Thymus (tissue), 11 donors: ENCODE measurements around the gene TSPAN16. TPM values are rescaled to one million over a fixed set of nuclear protein-coding genes. Genes with fewer than 3 reads are reported as not detected.
"Not testable (repeated sequence)": the region's sequence is repeated elsewhere in the genome, so short reads cannot be mapped to it uniquely, and the experiment has no call there.

ENCODE experiments used
- DNase-seq, 9 donors: peaks; one replicate each; pipeline ENCODE4 v3.0.0-alpha.2; 2013; ENCODE audit warnings: low spot score in 9 of 9, low read depth in 6 of 9, missing footprints in 1 of 9
- H3K27ac ChIP-seq, 2 donors: one replicate each; pipeline ENCODE4 v1.5.1; 2013; ENCODE audit warnings: control low read depth in 1 of 2, low read depth in 1 of 2, low read length in 1 of 2, mild to moderate bottlenecking in 1 of 2, moderate library complexity in 1 of 2
- H3K27me3 ChIP-seq, 2 donors: one replicate each; pipeline ENCODE4 v1.5.1; 2013; ENCODE audit warnings: low read length in 1 of 2; ENCODE audit not compliant: control insufficient read depth in 2 of 2, insufficient read depth in 1 of 2
- H3K36me3 ChIP-seq, 2 donors: one replicate each; pipeline ENCODE4 v1.5.1; 2013; ENCODE audit warnings: low read length in 1 of 2, mild to moderate bottlenecking in 1 of 2, moderate library complexity in 1 of 2; ENCODE audit not compliant: control insufficient read depth in 2 of 2, insufficient read depth in 2 of 2
- H3K4me1 ChIP-seq, 2 donors: one replicate each; pipeline ENCODE4 v1.5.1; 2013; ENCODE audit warnings: low read length in 2 of 2; ENCODE audit not compliant: control insufficient read depth in 2 of 2, insufficient read depth in 2 of 2
- H3K4me3 ChIP-seq, 2 donors: one replicate each; pipeline ENCODE4 v1.5.1; 2013; ENCODE audit warnings: low read length in 2 of 2, control low read depth in 1 of 2, mild to moderate bottlenecking in 1 of 2
- H3K9me3 ChIP-seq, 2 donors: one replicate each; pipeline ENCODE4 v1.5.1; 2013; ENCODE audit warnings: low read length in 1 of 2, mild to moderate bottlenecking in 1 of 2; ENCODE audit not compliant: control insufficient read depth in 2 of 2, insufficient read depth in 1 of 2
- WGBS: extraction: QIAGEN DNeasy Blood & Tissue Kit; methylation state at CpG from one replicate; pipeline ENCODE4 v1.1.7; 2013; 5-methylcytosine and 5-hydroxymethylcytosine counted together
- polyA plus RNA-seq: library from polyadenylated mRNA; stranded (reverse); fragments of 200-250 nt; gene quantifications from one replicate; pipeline ENCODE4 v1.2.3, GENCODE V29; 2013
- total RNA-seq: library from RNA; stranded (reverse); fragments of 120-200 nt; gene quantifications from one replicate; pipeline ENCODE4 v1.2.4, GENCODE V29; 2013
- donor health status: healthy.

Gene TSPAN16
- total and polyA plus RNA-seq, 2 donors, result not detected

GRCh38 chr19:11332822-11333221 lies 36.9 kb downstream of the TSPAN16 start:
- Histone ChIP-seq H3K4me1 (peaks cover 0 to 10% of the 10 kb centered on the region in 2 donors), H3K27me3 (no peaks in the 10 kb centered on the region), H3K9me3 (peaks cover 0 to 4% of the 10 kb centered on the region in 2 donors), H3K36me3 (peaks cover 32 to 35% of the 10 kb centered on the region in 2 donors), H3K4me3 (no peak overlapping the region), H3K27ac (no peak overlapping the region)
- no peak for DNase-seq
- 95% methylated on average over 5 of the region's 5 CpGs for WGBS

DNA sequence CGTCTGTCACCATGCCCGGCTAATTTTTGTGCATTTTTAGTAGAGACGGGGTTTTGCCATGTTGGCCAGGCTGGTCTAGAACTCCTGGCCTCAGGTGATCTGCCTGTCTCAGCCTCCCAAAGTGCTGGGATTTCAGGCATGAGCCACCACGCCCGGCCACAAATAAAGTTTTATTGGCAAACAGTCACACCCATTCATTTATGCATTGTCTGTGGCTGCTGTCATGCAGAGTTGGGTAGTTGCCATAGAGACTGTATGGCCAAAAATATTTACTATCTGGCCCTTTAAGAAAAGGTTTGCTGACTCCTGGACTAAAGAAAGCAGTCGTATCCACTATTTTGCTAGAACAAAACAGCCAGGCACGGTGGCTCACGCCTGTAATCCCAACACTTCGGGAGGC lies 37.9 kb downstream of the TSPAN16 start:
- H3K27ac ChIP-seq, H3K4me3 ChIP-seq, DNase-seq, H3K9me3 ChIP-seq, H3K27me3 ChIP-seq: not testable (repeated sequence)
- Histone ChIP-seq H3K4me1 (peaks cover 2 to 20% of the 10 kb centered on the region in 2 donors), H3K36me3 (peaks cover 31 to 32% of the 10 kb centered on the region in 2 donors)
- 96% methylated on average over 9 of the region's 9 CpGs for WGBS

DNA sequence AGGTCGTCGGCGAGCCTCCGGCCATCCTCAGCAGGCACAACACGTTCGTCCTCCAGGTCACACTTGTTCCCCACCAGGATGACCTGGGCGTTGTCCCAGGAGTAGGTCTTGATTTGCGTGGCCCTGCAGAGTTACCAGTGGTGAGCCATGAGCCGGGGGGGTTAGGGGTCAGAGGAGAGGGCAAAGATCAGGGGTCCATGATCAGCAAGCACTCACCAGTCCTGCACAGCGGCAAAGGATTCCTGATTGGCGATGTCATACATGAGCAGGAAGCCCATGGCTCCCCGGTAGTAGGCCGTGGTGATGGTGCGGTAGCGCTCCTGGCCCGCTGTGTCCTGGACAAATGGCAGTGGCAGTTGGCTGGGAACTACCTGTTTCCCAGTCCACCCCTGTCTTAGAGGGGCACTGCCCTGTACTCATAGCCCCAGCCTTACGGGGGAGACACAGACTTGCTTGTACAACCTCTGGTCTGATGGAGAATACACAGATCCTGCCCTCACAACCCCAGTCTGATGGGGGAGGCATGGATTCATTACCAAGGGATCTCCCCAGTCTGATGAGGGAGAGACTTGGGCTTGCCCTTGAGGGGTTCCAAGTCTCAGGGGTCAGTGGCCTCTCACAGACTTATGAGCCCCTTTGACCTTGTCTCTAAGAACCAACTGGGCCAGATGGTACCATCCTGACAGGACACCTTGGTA lies 39.6 kb downstream of the TSPAN16 start:
- Histone ChIP-seq H3K9me3 (peaks cover 0 to 7% of the 10 kb centered on the region in 2 donors), H3K27me3 (no peaks in the 10 kb centered on the region), H3K4me3 (no peak overlapping the region), H3K4me1 (peaks cover 4 to 33% of the 10 kb centered on the region in 2 donors), H3K36me3 (peaks cover 25 to 30% of the 10 kb centered on the region in 2 donors), H3K27ac (no peak overlapping the region)
- 97% methylated on average over 17 of the region's 17 CpGs for WGBS
- DNase-seq, result no peak

GRCh38 chr19:11337080-11337479 lies 41.1 kb downstream of the TSPAN16 start:
- Histone ChIP-seq H3K9me3 (peaks cover 0 to 12% of the 10 kb centered on the region in 2 donors), H3K4me1 (peaks cover 4 to 33% of the 10 kb centered on the region in 2 donors), H3K4me3 (no peak overlapping the region), H3K27ac (no peak overlapping the region), H3K27me3 (no peaks in the 10 kb centered on the region), H3K36me3 (peaks cover 23 to 33% of the 10 kb centered on the region in 2 donors)
- WGBS, result 44% methylated on average over 14 of the region's 14 CpGs
- DNase-seq, result no peak

GRCh38 chr19:11338121-11338520 lies 42.2 kb downstream of the TSPAN16 start:
- Histone ChIP-seq H3K36me3 (peaks cover 17 to 26% of the 10 kb centered on the region in 2 donors), H3K4me1 (peaks cover 4 to 33% of the 10 kb centered on the region in 2 donors)
- peak in 1 of 9 donors; percentile 31 for DNase-seq

GRCh38 chr19:11338569-11339253 lies 42.8 kb downstream of the TSPAN16 start:
- Histone ChIP-seq H3K9me3 (peaks cover 0 to 12% of the 10 kb centered on the region in 2 donors), H3K4me3 (peak overlapping the region; percentile 63 to 73), H3K27me3 (no peaks in the 10 kb centered on the region), H3K36me3 (peaks cover 13 to 26% of the 10 kb centered on the region in 2 donors), H3K27ac (peak overlapping the region; percentile 81 to 85), H3K4me1 (peaks cover 4 to 33% of the 10 kb centered on the region in 2 donors)
- WGBS, result 43% methylated on average over 21 of the region's 21 CpGs
- DNase-seq, result no peak

More at GRCh38 chr19:11338121-11338520, 42.2 kb downstream of the TSPAN16 start:
- WGBS, result 86% methylated on average over 7 of the region's 7 CpGs
- Histone ChIP-seq H3K27me3 (no peaks in the 10 kb centered on the region), H3K9me3 (peaks cover 0 to 12% of the 10 kb centered on the region in 2 donors), H3K27ac (peak overlapping the region in 1 of 2 donors; percentile 81), H3K4me3 (peak overlapping the region in 1 of 2 donors; percentile 73)

GRCh38 chr19:11339254-11340098 lies 43.5 kb downstream of the TSPAN16 start, which contains the start of gene RAB3D:
TSS of gene RAB3D (minus strand) at chr19:11339657. CDS start at chr19:11337399, 2,258 bp downstream.
- no peaks in the 10 kb centered on the region for H3K27me3 ChIP-seq
- peak within 1 kb of the TSS; percentile 81 to 85 for H3K27ac ChIP-seq
- peaks cover 13 to 26% of the 10 kb centered on the region in 2 donors for H3K36me3 ChIP-seq
- WGBS, result 8% methylated on average over 53 of the region's 53 CpGs
- peak within 1 kb of the TSS; percentile 63 to 73 for H3K4me3 ChIP-seq
- DNase-seq, result peak in 8 of 9 donors; percentile 67 to 92 (median 86)
- H3K9me3 ChIP-seq, result peaks cover 0 to 12% of the 10 kb centered on the region in 2 donors
- peaks cover 4 to 38% of the 10 kb centered on the region in 2 donors for H3K4me1 ChIP-seq

GRCh38 chr19:11340099-11340467 lies 44.1 kb downstream of the TSPAN16 start:
- WGBS, result 93% methylated on average over 8 of the region's 8 CpGs
- H3K27me3 ChIP-seq, DNase-seq: not testable (repeated sequence)
- Histone ChIP-seq H3K27ac (peak overlapping the region in 1 of 2 donors; percentile 81), H3K9me3 (peaks cover 0 to 11% of the 10 kb centered on the region in 2 donors), H3K4me3 (peak overlapping the region; percentile 63 to 73), H3K36me3 (peaks cover 8 to 24% of the 10 kb centered on the region in 2 donors), H3K4me1 (peaks cover 4 to 43% of the 10 kb centered on the region in 2 donors)
